GM21619 (cell line): ENCODE results near the gene DENND4A.

ENCODE experiments used
- ATAC-seq: cut with Tn5 transposase; IDR thresholded peaks from one replicate; pipeline ENCODE4 v1.9.1; 2021; ENCODE audit not compliant: unreplicated experiment

DENND4A gene

DNA sequence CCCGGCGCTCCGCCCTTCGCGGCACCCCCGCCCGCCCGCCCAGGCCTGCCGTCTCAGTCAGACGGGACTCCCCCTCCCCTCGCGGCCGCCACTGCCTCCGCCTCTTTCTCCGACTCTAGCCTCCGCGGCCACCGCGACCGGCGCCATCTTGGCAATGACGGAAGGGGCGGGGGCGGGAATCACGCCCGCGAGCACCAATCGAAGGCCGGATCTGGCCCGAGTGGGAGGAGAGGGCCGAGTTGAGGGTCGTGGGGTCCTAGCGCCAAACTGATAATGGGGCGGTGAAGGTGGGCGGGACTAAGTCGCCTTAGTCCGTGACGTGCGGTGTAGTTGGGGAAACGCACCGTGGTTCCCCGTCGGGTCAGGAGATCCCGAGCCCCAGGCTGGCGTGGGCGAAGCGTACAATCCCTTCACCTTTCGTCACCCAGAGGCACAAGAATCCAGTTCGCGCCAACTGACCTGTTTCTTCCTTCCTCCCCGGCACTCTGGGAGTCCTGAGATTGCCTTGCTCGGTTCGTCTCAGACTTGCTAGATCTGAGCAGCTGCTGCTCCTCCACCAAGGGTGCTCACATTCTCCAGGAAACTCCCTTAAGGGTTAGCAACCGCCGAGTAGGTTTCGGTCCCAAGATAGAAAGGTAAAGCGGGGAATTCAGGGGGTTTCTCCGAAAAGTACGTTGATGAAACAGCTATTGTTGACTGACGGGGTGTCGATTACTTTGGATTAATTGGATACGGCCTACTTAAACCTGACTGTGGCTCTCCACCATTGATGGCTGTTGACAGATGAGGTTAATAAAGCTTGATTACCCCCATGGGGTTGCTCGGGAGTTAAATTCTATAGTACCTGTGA, at the start of gene DENND4A:
DENND4A (minus strand) TSS at position 156 of the 850 bp plus-strand sequence. CDS start 35,843 bp downstream, outside the sequence.
- peak; percentile 78 for ATAC-seq

DNA sequence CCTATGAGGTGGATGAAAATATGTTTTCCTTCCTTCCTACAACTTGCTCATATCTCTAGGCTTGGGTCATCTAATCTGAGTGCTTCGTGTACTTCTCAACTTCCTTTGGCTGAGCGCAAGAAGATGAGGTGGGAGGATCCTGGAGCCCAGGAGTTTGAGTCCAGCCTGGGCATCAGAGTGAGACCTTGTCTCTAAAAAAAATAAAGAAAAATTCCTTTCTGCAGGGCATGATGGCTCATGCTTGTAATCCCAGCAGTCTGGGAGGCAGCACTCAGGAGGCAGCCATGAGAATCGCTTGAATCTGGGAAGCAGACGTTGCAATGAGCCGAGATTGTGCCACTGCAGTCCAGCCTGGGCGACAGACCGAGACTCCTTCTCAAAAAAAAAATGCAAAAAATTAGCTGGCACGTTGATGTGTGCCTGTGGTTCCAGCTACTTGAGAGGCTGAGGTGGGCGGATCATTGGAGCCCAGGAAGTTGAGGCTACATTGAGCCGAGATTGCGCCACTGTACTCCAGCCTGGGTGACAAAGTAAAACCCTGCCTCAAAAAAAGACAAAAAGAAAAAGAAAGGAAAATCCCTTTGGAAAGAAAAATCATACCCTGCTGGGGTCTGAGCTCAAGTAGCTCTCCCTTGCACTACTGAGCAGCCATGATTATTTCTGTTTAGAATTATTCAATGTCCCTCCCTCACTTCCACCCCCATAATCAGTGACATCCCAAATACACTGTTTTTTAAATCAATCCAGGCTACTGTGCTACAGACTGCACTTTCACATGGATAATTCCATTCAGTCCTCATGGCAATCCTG, 49.2 kb upstream of the DENND4A start:
- no peak for ATAC-seq

DNA sequence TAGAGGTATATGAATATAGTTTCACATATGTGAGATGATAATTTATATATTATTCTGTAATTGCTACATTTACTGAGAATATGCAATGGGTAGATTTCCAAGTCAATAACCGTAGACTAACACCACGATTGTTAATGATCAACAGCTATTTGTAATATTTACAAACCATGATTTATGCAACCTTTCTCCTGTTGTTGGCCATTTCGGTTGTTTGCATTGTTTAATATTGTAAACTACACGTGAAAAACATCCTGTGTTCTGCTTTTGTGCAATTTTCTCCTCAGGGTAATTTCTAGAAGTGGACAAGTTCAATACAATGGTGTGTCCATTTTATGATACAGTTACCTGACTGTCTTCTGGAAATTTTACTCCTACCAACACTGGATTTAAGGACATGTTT, 47.9 kb upstream of the DENND4A start:
- no peak for ATAC-seq

DNA sequence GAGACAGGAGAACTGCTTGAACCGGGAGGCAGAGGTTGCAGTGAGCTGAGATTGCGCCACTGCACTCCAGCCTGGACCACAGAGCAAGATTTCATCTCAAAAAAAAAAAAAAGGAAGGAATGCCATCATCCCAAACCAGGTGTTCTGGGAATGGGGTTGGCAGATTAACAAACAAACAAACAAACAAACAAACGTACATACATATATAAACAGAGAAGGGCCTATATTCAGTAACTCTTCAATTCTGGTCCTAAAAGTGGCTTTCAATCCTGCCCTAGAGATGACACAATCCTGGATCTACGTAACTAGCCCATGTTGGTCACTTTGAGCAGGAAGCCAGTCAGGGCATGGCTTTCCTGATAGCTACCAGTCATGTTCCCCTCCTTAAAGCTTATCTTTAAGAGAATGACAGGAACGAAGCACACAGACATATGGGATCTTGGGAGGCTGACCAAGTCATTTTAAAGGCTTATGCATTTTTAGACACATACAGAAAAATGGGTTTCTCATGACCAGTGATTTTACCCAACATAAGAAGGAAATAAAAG, 47.3 kb upstream of the DENND4A start:
- ATAC-seq = no peak

DNA sequence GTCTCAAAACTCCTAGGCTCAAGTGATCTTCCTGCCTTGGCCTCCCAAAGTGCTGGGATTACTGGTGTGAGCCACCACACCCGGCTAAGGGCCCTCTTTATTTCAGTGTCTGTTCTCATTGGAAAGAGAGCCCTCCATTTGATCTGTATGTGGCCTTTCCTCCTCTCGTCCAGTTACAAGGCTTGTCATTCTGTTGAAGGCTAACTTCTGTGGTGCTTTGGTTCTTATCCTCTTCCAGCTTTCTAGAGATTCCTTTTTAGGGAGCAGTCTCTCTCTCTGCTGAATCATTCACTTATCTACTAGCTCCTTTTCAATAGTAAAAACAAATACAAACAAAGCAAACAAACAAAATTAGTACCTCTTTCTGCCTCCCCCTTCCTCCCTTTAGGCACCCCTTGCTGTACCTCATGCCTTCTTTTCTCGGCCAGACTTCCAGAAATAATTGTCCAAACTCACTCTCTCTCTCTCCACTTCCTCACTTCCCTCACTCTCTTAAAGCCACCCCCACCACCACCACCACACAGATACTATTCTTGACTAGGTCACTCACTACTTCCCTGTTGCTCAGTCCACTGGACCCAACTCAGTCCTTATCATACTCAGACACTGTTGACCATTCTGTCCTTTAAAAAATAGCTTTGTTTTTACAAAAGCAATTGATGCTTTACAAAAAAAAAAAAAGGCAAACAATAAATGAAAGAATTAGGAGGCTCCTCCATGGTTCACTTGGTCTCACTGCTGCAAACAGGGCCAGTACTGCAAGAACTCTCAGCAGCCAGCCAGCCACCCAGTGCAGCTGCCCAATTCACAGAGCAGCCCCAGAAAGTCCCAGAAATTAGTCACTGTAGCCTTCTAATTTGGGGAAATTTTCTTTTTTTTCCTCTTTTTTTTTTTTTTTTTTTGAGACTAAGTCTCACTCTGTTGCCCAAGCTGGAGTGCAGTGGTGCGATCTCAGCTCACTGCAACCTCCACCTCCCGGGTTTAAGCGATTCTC, 45.5 kb upstream of the DENND4A start:
- no peak for ATAC-seq

DNA sequence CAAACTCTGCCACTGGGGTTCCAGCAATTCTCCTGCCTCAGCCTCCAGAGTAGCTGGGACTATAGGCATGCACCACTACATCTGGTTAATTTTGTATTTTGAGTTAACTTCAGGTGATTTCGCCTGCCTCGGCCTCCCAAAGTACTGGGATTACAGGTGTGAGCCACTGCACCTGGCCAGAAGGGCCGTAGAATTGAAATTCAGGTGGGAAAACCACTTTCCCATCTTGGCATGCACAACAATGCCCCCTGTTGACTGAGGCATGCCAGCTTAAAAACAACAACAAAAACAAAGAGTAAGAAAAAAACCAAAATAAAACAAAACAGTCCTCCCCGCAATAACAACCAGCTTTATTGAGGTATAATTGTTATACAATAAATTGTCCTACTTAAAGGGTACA, 44.6 kb upstream of the DENND4A start:
- ATAC-seq = no peak

DNA sequence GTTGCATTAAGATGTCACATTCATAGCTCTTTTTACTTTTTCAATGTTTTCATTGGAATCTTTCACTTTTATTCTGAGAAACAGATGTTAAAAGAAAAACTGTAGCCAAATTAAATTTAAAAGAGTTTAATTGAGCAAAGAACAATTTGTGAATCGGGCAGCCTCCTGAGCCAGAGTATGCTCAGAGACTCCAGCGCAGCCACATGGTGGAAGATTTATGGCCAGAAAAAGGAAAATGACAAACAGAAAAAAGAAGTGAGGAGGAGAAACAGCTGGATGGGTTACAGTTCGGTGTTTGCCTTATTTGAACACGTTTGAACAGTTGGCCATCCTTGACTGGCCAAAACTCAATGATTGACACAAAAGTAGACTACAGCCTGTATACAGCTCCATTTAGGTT, 43.4 kb upstream of the DENND4A start:
- no peak for ATAC-seq

DNA sequence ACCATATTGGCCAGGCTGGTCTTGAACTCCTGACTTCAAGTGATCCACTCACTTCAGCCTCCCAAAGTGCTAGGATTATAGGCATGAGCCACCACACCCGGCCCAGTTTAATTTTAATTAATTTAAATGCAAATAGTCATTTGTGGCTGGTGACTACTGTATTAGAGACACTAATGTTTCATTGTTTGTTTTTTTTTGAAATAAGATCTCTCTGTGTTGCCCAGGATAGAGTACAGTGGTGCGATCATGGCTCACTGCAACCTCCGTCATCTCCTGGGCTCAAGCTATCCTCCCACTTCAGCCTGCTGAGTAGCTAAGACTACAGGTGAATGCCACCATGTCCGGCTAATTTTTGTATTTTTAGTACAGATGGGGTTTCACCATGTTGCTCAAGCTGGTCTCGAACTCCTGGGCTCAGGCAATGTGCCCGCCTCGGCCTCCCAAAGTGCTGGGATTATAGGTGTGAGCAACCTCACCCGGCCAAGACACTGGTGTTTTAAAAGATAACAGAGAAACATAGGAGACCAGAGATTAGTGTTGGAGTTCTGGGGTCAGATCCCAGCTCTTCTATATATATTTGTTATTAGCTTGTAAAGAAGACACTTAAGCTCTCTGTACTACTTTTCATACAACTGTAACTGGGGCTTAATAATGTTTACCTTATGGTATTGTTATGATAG, 42.6 kb upstream of the DENND4A start:
- ATAC-seq = no peak

DNA sequence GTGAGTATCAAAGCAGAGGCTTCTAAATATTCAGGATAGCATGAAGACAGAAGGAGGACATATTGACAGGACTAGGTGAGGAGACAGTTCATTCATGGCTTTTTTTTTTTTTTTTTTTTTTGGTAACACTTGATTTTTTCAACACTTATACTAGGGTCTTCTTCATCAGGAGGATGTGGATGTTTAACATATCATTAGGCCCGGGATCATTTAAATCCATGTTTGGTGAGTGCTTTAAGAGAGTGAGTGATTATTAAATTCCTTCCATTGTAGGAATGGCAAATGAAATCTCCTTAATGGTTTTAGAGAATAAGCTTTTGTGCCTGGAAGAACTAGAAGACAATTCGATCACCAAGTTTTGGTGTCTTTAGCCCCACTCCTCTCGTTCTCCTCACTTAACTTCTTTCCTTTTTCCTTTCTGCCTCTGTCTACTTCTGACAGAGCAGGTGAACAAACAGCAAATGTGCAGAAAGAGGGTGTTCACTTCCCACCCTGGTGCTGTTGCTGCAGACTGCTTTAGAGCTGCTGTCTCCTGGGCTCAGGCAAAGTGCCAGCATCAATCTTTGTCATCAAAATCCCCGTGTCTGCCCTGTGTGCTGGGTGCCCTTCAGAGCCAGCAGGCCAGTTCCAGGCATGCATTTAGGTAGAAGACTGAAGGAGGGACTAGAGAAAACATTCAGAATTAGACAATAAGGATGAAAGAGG, 41.6 kb upstream of the DENND4A start:
- ATAC-seq = no peak

DNA sequence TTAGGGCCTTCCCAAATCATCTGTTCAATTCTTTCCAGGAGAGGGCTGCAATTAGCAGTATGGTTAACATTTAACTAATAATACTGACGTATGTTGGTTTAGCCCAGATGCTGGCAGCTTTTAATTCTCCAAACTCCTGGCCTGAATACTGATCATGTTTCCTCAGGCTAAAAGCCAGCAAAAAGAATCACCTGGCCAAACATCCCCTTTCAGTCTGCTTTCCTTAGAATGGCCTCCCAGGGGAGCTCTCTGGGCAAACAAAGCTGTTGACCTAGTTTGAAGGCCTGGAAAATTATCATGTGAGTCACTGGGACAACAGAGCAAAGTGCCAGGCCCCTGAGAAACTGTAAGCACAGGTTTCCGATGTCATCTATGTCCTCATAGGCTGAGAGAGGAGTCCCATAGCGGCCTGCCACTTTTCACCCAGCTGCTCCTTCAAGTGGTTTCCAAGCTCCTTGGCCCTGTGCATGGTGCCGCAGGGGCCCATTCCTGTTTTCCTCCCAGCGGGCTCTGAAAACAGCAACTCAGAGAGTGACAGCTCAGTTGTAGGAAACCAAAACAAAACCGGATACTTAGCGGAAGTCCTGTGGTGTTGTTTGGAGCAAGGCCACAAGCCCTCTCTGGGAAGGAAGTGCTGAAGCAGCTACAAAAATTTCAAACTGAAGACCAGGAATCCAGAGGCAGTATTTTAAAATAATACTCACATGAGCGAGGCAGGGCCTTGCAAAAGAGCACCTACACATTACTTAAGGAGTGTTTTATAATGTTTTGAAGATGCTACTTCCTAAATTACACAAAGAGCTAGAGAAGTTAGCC, 40.7 kb upstream of the DENND4A start:
- no peak for ATAC-seq

DNA sequence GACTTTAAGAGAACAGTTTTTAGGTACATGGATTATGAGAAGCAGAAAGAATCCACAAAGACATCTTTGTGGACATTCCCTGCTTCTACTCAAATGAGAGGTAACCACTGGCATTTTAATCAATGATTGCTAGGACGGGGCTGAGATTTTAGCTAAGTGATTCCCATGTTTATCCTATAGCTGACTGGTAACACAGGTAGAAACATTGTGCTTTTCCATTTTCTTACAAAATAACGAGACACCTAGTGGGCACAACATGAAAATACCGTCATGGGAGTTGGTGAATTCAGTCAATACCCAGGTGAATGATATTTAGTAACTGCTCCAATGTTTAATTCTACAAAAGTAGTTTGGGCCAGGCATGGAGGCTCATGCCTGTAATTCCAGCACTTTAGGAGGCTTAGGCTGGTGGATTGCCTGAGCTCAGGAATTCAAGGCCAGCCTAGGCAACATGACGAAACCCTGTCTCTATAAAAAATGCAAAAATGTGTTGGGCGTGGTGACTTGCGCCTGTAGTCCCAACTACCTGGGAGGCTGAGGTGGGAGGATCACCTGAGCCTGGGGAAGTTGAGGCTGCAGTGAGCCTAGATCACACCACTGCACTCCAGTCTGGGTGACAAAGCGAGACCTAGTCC, 37.2 kb upstream of the DENND4A start:
- no peak for ATAC-seq

DNA sequence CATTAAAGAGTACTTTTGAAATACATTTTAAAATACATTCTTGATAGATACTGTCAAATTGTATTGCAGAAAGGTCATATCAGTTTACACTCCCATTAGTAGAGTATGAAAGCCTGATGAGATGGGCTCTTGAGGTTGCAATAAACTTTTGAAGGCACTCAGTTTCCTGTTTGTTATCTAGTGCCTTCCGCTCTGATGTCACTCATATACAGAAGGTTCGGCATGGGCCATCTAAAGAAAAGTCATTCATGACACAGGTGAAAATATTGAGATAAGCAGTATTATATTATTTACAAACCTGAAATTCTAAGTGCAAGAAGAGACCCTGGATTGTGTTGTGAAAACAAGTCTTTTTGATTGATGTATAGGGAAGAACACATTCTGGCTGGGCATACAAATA, 36.5 kb upstream of the DENND4A start:
- ATAC-seq = no peak

DNA sequence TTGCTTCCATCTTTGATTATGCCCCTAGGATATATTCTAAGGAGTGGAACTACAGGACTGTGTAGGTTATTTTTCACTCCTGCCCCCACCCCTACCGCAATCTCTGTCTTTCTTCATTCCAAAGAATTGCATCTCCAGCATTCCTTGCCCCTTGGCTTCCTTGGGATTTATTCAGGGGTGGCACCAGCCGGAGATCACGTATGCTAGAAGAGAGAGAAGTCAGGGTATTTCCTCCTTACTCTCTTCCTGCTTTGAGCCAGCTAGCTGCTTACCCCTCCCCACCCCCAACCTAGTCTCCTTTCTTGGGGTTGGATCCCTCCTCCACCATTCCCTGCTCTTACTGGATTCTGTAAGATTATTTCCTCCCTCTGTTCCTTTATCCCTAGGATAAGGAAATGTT, 35.0 kb upstream of the DENND4A start:
- no peak for ATAC-seq

DNA sequence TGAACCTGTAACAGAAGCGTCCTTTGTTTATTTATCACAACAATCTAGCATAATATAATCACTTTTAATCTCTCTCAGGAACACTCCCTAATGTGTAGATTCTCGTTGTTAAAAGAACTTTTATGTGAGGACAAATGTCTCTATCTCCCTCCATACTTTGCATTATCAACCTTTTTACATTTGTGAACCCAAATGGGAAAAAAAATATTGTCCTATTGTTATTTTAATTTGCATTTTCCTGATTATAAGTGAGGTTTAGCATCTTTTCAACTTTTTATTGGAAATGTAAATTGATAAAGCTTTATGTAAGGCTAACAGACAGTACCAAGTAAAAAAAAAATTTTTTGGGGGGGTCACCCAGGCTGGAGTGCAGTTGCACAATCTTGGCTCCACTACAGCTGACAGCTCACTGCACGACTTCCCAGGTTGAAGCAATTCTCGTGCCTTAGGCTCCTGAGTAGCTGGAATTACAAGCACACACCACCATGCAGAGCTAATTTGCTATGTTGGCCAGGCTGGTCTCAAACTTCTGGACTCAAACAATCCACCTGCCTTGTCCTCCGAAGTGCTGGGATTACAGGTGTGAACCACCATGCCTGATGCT, 33.0 kb upstream of the DENND4A start:
- ATAC-seq = no peak

DNA sequence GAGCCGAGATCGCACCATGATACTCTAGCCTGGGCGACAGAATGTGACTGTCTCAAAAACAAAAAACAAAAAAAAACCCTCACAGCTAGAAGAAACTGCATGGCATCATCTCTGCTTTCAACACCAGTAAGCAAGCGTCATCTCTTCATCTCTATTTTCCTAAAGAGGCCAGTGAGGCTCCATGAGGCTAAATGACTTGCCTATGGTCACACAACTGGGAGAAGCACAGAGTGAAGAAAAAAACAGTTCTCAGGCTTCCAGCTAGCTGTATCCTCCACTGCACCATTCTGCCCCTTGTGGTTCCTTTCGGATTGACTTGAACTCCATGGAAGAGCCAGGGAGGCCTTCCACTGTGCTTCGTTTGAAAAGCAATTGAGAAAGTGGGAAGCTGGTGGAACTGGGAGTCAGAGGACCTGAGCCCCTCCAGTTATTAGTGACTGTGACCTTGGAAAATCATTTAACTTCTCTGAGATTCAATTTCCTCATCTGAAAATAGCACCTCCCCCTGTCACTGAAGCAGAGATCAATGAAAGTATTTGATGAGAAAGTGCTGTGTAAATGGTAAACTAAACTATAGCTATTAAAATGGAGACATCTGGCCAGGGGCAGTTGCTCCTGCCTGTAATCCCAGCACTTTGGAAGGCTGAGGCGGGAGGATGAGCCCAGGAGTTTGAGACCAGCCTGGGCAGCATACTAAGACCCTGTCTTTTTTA, 32.1 kb upstream of the DENND4A start:
- no peak for ATAC-seq

DNA sequence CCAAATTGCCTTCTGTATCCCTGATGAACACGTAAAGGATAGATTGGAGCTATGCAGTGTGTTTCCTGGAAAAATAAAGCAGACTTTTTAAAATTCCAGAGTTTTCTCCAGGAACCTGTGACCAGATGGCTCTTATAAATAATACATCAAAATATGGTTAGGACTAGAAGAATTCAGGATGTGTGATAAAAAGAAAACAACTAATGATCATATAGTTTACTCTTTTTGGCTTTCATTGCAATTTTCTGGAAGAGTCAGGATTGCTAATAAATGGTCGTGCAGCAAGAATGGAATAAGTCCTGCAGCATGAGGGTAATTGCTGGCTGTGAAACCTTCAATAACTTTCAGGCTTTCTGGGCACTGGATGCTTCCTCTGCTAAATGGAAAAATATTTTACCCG, 30.2 kb upstream of the DENND4A start:
- no peak for ATAC-seq

DNA sequence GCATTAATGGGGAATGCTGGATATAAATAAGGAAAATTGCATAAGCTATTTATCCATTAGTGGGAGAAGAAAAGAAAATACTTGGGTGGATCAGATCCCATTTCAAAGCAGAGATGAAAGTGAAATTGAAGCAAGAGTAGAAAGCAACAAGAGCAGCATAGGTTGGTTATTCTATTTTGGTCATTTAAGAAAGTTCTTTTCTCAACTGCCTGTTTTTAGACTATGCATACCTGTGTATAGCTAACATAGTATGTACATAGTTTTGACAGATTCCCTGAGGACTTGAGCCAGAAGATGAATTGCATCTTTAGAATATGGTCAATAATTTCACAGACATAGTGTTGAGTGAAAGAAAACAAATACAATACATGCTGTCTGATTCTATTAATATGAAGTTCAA, 29.0 kb upstream of the DENND4A start:
- no peak for ATAC-seq
